ENCODE data around the gene EDEM3. TPM values are rescaled to one million over a fixed set of nuclear protein-coding genes. Genes with fewer than 3 reads are reported as not detected.
A peak's percentile ranks its signal among the peaks of the same experiment; 100 is the strongest.
"Not testable (repeated sequence)": the region's sequence is repeated elsewhere in the genome, so short reads cannot be mapped to it uniquely, and the experiment has no call there.

EDEM3 gene
- total RNA-seq, 1 experiment from 2014 or later = 50.0 TPM

DNA sequence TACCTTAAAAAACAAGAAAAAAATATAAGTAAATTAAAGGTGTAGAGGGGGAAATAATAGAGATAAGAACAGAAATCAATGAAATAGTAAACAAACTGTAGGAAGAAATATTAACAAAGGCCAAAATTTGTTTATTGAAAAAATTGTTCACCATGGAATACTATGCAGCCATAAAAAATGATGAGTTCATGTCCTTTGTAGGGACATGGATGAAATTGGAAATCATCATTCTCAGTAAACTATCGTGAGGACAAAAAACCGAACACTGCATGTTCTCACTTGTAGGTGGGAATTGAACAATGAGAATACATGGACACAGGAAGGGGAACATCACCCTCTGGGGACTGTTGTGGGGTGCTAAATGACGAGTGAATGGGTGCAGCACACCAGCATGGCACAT, 75.2 kb downstream of the EDEM3 start:
- not testable (repeated sequence) for DNase-seq (ENCODE audit: low spot score)

- no peak for DNase-seq (ENCODE audit: low spot score)
Measured at GRCh38 chr1:184677344-184677743, 77.3 kb downstream of the EDEM3 start.

- no peak for DNase-seq (ENCODE audit: low spot score)
Measured at GRCh38 chr1:184673305-184673704, 81.4 kb downstream of the EDEM3 start.

DNA sequence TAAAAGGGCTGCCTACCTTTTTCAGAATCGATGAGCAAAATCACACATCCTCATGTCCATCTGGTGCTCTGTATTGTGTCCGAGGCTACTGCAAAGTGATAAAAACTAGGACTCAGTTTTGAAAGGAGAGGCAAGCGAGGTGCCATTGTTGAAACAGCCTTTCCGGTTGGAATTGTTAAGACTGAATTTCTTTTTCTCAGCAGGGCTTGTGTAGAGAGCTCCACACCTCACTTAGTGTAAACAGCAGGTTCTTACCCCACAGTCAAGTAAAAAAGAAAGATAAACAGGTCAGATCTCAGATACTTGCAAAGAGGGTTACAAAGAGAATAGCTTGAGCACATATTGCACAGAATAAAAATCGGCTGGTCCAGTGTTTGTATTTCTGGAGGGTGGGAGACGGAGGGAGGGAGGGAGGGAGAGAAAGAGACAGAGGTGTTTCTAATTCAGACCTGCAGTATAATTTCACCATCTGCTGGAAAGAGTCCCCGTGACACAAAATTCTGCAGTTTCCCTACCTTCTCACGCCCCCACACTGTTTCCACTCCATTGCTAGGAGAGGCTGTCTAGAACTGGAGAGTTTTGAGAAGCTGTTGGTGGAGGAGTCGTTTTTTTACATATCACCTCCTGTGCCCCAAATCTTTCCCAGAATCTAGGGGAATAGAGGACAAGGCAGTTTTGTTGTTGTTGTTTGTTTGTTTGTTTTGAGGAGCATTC, 82.5 kb downstream of the EDEM3 start:
- DNase-seq (ENCODE audit: low spot score) = no peak

DNA sequence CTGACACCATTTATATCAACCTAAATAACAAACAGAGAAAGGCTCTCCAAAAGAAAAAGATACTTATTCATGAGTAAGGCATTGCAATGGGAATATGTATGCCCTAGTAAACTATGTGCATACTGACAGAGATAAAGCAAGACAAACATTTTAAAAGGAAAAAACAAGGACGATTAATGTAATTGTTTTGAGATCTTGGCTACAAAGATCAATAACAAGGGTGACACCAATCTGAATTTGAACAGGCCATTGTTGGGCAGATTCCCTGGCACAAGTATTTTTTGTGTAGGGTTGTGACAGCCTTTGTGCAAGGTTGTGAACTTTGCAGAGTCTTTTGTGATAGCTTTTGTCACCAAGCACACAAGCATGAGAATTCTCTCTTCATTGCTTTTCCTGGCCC, 85.3 kb downstream of the EDEM3 start:
- no peak for DNase-seq (ENCODE audit: low spot score)

DNA sequence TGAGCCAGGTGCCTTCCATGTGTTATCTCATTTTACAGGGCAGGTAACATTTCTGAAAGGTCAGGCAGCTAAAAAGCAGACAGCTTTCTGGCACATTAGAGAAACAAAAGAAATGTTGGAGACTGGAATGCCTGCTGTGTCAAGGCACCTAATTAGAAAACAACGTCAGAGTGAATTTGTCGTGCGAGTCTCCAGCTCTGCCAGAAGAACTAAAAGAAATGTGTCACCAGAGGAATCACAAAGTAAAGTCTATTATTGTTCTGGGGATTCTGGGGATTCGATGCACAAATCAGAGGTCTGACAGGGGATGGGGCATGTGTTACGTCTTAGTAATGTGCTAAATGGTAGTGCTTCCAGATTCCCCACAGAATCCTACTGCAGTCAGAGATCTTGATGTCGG, 89.3 kb downstream of the EDEM3 start:
- DNase-seq (ENCODE audit: low spot score) = no peak

- no peak for DNase-seq (ENCODE audit: low spot score)
Measured at GRCh38 chr1:184664661-184665060, 90.0 kb downstream of the EDEM3 start.

GRCh38 chr1:184664042-184664660, 90.5 kb downstream of the EDEM3 start:
- peak; percentile 47 for DNase-seq (ENCODE audit: low spot score)

GRCh38 chr1:184661801-184662200, 92.9 kb downstream of the EDEM3 start:
- no peak for DNase-seq (ENCODE audit: low spot score)

DNA sequence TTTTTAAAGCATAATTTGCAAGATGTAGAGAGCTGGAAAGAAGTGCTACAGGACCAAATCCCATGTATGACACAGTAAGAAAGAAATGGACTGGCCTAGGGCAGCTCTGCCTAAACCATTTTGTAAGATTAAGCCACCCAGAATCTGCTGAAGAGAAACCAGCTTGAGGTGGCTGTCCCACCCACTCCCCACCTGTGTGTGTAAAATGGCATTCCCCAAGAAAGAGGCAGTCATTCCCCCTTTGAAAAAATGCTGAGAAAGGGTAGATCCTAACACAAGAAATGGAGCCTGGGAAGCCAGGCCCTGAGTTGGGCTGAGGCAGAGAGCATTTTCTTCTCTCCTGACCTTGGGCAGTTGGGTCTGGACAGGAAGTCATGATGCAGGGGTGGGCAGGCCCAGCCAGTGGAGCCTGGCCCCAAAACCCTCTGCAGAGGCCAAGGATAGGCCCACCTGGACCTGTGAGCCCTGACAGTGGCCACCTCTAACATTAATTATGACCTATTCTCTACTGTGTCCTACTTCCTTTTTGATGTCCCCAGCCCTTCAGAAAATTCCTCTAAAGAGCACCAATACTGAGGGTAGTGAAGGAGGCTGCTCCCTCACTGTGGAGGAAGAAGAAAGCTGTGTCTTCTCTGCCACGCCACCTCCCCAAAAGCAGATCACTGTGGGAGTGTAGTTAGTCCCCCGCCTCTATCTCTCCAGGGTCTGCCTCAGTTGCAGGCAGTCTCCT, 94.0 kb downstream of the EDEM3 start:
- DNase-seq (ENCODE audit: low spot score) = no peak

- no peak for DNase-seq (ENCODE audit: low spot score)
Measured at GRCh38 chr1:184658055-184658454, 96.6 kb downstream of the EDEM3 start.

GRCh38 chr1:184656221-184656620, 98.4 kb downstream of the EDEM3 start:
- no peak for DNase-seq (ENCODE audit: low spot score)

DNA sequence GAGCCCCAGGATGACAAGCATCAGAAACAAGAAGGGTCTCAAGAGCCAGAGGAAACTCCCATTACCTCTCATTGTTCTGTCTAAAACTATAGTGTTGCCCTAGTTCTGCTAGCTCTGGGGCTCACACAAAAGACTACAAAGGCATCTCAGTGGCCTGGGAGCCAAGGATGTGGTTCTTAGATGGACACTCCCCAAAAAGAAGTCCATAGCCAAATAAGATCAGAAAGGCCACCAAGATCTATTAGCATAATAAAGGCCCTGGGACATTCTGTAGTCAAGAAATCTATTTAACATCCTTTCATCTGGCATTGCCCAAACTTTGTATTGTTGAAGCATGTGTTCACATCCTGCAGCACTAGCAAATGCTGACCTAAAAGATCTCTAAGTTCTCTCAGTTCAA, 99.5 kb downstream of the EDEM3 start:
- no peak for DNase-seq (ENCODE audit: low spot score)

- DNase-seq (ENCODE audit: low spot score) = no peak
Measured at GRCh38 chr1:184650177-184650866, 104.3 kb downstream of the EDEM3 start.

GRCh38 chr1:184649451-184649888, 105.2 kb downstream of the EDEM3 start:
- DNase-seq (ENCODE audit: low spot score) = peak; percentile 18

DNA sequence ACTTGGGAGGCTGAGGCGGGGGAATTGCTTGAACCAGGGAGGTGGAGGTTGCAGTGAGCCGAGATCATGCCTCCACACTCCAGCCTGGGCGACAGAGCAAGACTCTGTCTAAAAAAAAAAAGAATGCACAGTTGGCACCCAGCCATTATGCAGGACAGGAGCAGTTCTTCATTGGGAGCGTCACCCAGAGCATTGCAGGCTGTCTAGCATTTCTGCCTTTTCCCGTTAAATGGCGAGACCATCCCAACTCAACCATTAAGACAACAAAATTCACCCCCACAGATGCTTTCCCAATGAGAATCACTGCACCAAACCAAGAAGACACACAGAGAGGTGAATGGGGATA, 105.8 kb downstream of the EDEM3 start:
- DNase-seq (ENCODE audit: low spot score) = no peak

DNA sequence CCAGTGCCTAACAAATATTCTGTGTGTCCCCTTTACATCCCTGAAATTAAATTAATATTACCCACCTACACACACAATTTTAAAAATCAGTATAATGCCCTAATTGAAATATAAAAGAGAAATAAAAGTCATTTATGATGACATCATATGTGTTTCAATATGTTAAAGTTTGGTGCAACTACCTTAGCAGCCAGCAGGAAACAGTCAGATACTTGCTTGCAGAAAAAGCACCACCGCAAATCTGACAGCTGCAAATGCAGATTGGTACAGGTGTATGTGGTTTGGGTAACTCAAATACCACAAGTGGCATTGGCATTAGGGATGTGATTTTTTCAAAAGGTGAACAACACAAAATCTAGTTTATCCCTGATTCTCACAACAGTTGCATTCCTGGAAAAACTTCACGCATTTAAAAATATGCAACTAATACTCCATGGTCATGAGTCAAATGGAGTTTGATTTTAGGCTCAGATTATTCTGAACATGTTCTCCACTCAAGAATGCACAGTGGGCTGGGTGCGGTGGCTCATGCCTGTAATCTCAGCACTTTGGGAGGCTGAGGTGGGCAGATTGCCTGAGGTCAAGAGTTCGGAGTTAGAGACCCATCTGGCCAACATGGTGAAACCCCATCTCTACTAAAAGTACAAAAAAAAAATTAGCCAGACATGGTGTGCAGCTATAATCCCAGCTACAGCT, 106.3 kb downstream of the EDEM3 start:
- no peak for DNase-seq (ENCODE audit: low spot score)

DNA sequence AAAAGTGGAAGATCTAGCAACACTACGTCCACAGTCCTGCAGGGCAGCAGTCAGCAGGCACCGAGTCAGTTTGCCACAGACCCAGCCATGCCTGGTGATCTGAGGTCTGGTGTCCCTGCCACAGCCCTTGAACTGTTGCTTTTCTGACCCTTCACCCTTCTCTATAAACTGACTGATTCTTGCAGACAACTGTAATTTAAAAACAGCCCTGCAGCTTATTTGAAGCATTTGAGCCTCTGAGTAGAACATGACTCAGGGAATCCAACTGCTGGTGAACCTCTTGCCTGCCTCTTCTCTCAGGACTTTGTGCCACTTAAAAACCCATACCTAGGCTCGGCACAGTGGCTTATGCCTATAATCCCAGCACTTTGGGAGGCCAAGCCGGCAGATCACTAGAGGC, 107.2 kb downstream of the EDEM3 start:
- DNase-seq (ENCODE audit: low spot score) = no peak

- DNase-seq (ENCODE audit: low spot score) = no peak
Measured at GRCh38 chr1:184646824-184647223, 107.8 kb downstream of the EDEM3 start.

- DNase-seq (ENCODE audit: low spot score) = no peak
Measured at GRCh38 chr1:184646178-184646701, 108.4 kb downstream of the EDEM3 start.

DNA sequence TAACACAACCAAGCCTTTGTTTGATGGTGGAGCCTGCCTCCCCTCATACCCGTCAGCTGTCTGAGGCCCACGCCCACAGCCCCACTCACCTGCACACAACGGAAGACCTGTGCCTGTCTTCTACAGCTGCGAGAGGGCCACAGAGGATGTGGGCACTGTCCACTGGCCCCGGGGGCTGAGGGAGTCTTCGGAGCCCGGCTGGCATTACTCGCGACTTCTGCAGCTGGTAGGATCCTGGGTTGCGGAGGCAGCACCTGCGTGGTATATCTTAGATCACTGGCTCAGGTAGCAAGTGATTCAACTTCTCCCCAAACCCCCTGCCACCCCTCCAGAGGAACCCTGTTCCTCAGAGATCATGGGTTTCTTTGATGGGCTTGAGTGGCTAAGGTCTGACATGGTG, 109.9 kb downstream of the EDEM3 start:
- no peak for DNase-seq (ENCODE audit: low spot score)

DNA sequence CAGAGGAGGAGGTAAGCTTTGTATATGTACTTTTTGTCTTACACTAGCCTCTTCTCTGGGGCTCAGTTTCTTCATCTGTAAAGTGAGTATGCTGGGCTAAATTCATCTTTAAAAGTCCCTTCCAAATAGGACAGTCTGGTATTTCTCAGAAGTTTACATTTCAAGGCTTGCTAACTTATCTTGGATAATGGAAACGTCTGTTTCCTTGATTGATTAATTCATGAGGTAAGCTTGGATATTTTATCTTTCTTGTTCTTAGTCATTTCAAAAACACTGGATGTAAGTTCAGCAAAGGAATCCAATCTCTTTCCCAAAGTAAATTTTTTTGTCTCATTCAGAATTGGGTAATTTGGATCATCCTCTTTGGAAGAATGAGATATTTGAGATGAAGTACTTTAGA, 111.0 kb downstream of the EDEM3 start:
- no peak for DNase-seq (ENCODE audit: low spot score)
